HG03095 (cell line): ENCODE data around the gene COL16A1.

Experiments
- ATAC-seq: cut with Tn5 transposase; IDR thresholded peaks from one replicate; pipeline ENCODE4 v1.9.1; 2021; ENCODE audit warnings: moderate library complexity; ENCODE audit not compliant: unreplicated experiment

Gene COL16A1

DNA sequence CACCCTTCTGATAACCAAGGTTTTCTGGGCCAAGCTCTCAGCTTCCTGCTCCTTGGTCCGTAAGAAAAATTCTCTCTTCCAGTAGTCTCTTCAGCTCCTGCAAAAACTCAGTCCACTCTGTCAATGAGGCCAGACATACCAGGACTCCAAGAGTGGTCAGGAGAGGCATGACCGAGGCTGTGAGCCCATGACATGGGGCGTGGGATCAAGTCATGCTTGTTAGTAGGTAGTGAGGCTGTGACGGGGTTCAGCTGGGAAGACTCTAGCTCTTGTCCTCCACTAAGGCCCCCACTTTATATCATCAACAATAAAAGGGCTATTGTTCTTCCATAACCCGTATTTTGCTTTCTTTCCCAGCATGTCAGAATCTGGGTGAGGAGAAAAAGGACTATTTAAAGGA, 96.5 kb downstream of the COL16A1 start:
- ATAC-seq = no peak

DNA sequence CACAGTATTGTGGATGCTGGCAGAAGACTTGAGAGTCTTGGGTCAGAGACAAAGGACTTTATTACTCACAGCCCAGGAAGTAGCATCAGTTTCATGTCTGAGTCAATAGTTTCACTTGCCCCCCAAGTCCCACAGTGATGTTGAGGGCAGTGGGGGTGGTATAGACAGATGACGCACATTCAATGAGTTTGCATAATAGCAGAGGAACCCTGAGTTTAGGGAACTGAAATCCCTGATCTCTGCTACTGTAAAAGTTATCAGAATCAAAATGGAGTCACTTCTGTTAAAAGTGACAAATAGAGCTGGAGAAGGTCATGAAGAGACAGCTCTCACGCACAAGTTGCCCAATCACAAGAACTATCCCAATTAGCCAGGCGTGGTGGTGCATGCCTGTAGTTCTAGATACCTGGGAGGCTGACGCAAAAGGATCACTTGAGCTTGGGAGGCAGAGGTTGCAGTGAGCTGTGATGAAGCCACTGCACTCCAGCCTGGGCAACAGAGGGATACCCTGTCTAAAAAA, 97.8 kb downstream of the COL16A1 start:
- ATAC-seq = peak; percentile 95
